KMS-11 (cell line): Measurements from ENCODE around the gene LY6G6C.

Experiments
- H2AFZ ChIP-seq: fragments of 200-600 bp; sonication (generic); 2 replicates; pipeline ENCODE4 v1.6.1; 2016; ENCODE audit warnings: antibody characterized with exemption, mixed run types, low read depth
- H3K27ac ChIP-seq: fragments of 200-600 bp; sonication (generic); 2 replicates; pipeline ENCODE4 v1.6.1; 2016; ENCODE audit warnings: mild to moderate bottlenecking, mixed run types
- H3K27me3 ChIP-seq: fragments of 200-600 bp; sonication (generic); 2 replicates; pipeline ENCODE4 v1.6.1; 2017; ENCODE audit warnings: mild to moderate bottlenecking, low read depth, mixed run types, moderate library complexity; ENCODE audit not compliant: insufficient read depth
- H3K36me3 ChIP-seq: fragments of 200-600 bp; sonication (generic); 2 replicates; pipeline ENCODE4 v1.6.1; 2017; ENCODE audit warnings: mild to moderate bottlenecking, mixed run types; ENCODE audit not compliant: insufficient read depth
- H3K4me1 ChIP-seq: fragments of 200-600 bp; sonication (generic); 2 replicates; pipeline ENCODE4 v1.6.1; 2016; ENCODE audit warnings: mild to moderate bottlenecking, low read depth, mixed run types; ENCODE audit not compliant: poor library complexity, severe bottlenecking
- H3K4me2 ChIP-seq: fragments of 200-600 bp; sonication (generic); 2 replicates; pipeline ENCODE4 v1.7.0; 2016; ENCODE audit warnings: mild to moderate bottlenecking, mixed run types
- H3K4me3 ChIP-seq: fragments of 200-600 bp; sonication (generic); IDR thresholded peaks from 2 replicates; pipeline ENCODE4 v1.6.1; 2017; ENCODE audit warnings: low read depth, low read length, mixed read lengths; ENCODE audit not compliant: insufficient read depth
- H3K79me2 ChIP-seq: fragments of 200-600 bp; sonication (generic); 2 replicates; pipeline ENCODE4 v1.6.1; 2016; ENCODE audit warnings: low read depth, mixed run types; ENCODE audit not compliant: insufficient read depth
- H3K9ac ChIP-seq: fragments of 200-600 bp; sonication (generic); 2 replicates; pipeline ENCODE4 v1.6.1; 2016; ENCODE audit warnings: mild to moderate bottlenecking, mixed run types
- H4K20me1 ChIP-seq: fragments of 200-600 bp; sonication (generic); 2 replicates; pipeline ENCODE4 v1.6.1; 2016; ENCODE audit warnings: mild to moderate bottlenecking, mixed run types; ENCODE audit not compliant: insufficient read depth
- CTCF ChIP-seq: fragments of 200-600 bp; sonication (generic); conservative IDR thresholded peaks from 2 replicates; pipeline ENCODE4 v1.6.1; 2017; ENCODE audit warnings: low read depth, mild to moderate bottlenecking, antibody characterized with exemption, low read length, moderate library complexity, mixed read lengths

Gene LY6G6C

GRCh38 chr6:31727034-31727716 lies 5.6 kb upstream of the LY6G6C start:
- no peaks in the 10 kb centered on the region for H4K20me1 ChIP-seq
- no peak overlapping the region for H3K4me2 ChIP-seq
- no peak overlapping the region for H3K4me3 ChIP-seq
- H3K27ac ChIP-seq: no peak overlapping the region
- H3K36me3 ChIP-seq: peaks cover 7% of the 10 kb centered on the region; the same call in 1 of the 2 replicates
- H3K9ac ChIP-seq: no peak overlapping the region
- H2AFZ ChIP-seq: no peak overlapping the region
- no peak for TF ChIP-seq CTCF
- no peaks in the 10 kb centered on the region for H3K27me3 ChIP-seq
- H3K79me2 ChIP-seq: no peaks in the 10 kb centered on the region
- peaks cover 13% of the 10 kb centered on the region for H3K4me1 ChIP-seq

GRCh38 chr6:31725502-31726350 lies 4.2 kb upstream of the LY6G6C start:
- Histone ChIP-seq H3K4me3 (no peak overlapping the region), H2AFZ (no peak overlapping the region), H3K4me2 (no peak overlapping the region), H3K27ac (no peak overlapping the region), H3K79me2 (no peaks in the 10 kb centered on the region), H3K9ac (no peak overlapping the region), H3K4me1 (peaks cover 13% of the 10 kb centered on the region), H3K27me3 (no peaks in the 10 kb centered on the region; the same call in 1 of the 2 replicates), H3K36me3 (peaks cover 3% of the 10 kb centered on the region; the same call in 1 of the 2 replicates), H4K20me1 (no peaks in the 10 kb centered on the region)
- no peak for TF ChIP-seq CTCF

GRCh38 chr6:31723980-31724691 lies 2.6 kb upstream of the LY6G6C start:
- no peak for TF ChIP-seq CTCF
- Histone ChIP-seq H3K36me3 (no peaks in the 10 kb centered on the region), H3K79me2 (no peaks in the 10 kb centered on the region), H3K27ac (no peak overlapping the region), H4K20me1 (no peaks in the 10 kb centered on the region), H3K27me3 (no peaks in the 10 kb centered on the region; the same call in 1 of the 2 replicates), H2AFZ (no peak overlapping the region), H3K4me2 (no peak overlapping the region), H3K9ac (no peak overlapping the region), H3K4me1 (peaks cover 13% of the 10 kb centered on the region), H3K4me3 (no peak overlapping the region)

- H3K27me3 ChIP-seq: no peaks in the 10 kb centered on the region; the same call in 1 of the 2 replicates
- H3K4me3 ChIP-seq: no peak within 1 kb of the TSS
- H4K20me1 ChIP-seq: no peaks in the 10 kb centered on the region
- TF ChIP-seq CTCF: no peak
- H3K9ac ChIP-seq: no peak within 1 kb of the TSS
- no peaks in the 10 kb centered on the region for H3K36me3 ChIP-seq
- H3K79me2 ChIP-seq: no peaks in the 10 kb centered on the region
- H3K4me2 ChIP-seq: no peak within 1 kb of the TSS
- no peak within 1 kb of the TSS for H2AFZ ChIP-seq
- H3K27ac ChIP-seq: no peak within 1 kb of the TSS
- peaks cover 6% of the 10 kb centered on the region for H3K4me1 ChIP-seq
Observed at GRCh38 chr6:31723245-31723979, 1.9 kb upstream of the LY6G6C start, which contains the start of gene MPIG6B. MPIG6B (plus strand) TSS chr6:31723373; CDS start chr6:31723384, 11 bp downstream.
